ENCODE measurements around the gene ZFP64. TPM values are rescaled to one million over a fixed set of nuclear protein-coding genes. Genes with fewer than 3 reads are reported as not detected.

ZFP64 gene
- total RNA-seq, 1 experiment from 2014 or later: 33.5 TPM

GRCh38 chr20:52236292-52236691 is 44.7 kb upstream of the ZFP64 start:
- Histone ChIP-seq H3K27ac (ENCODE audit: low read depth, low read length, poor library complexity, severe bottlenecking) (no peak overlapping the region), H3K36me3 (ENCODE audit: insufficient read depth, low read length, poor library complexity, severe bottlenecking) (no peaks in the 10 kb centered on the region), H3K9me3 (ENCODE audit: low read depth, low read length, poor library complexity, severe bottlenecking) (no peaks in the 10 kb centered on the region), H3K4me1 (ENCODE audit: insufficient read depth, low read length, poor library complexity, severe bottlenecking) (peaks cover 3% of the 10 kb centered on the region), H3K27me3 (replicated peaks; ENCODE audit: insufficient read depth, low read depth, low read length, poor library complexity) (no peaks in the 10 kb centered on the region), H3K4me3 (ENCODE audit: low read depth, low read length, poor library complexity, severe bottlenecking) (no peak overlapping the region)
- BruUV-seq (replicated peaks): no TSS peak
- TF ChIP-seq EZH2 (IDR thresholded peaks at IDR 0.05; ENCODE audit: borderline replicate concordance, low read depth, low read length, poor library complexity, severe bottlenecking): no peak
- intact Hi-C loops (cut with micrococcal nuclease; ENCODE audit: unreplicated experiment): no loop called here
- DNase-seq (ENCODE audit: low spot score): no peak
- CTCF ChIA-PET: no interaction called here
- POLR2A ChIA-PET (ENCODE audit: low non-redundant PET): no interaction called here

DNA sequence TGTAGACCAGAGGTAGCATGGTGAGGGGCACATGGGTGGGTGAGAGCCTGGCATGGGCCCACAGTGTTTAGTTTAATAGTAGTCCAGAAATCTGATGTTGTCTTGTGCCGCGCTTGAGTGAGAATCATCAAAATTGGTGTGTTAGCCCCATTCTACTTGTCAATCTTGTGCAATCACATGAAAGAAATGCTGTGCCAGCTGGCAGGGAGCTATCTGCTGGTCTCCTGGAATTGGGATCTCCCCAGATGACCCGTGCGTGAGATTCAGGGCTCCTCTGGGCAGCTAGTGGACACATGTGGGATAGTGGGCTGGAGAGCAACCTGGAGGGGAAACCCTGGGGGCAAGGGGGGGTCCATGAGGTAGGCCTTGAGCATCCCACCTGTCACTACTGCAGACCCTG is 43.5 kb upstream of the ZFP64 start:
- CTCF ChIA-PET: no interaction called here
- H3K4me3 ChIP-seq (ENCODE audit: low read depth, low read length, poor library complexity, severe bottlenecking): no peak overlapping the region
- no peaks in the 10 kb centered on the region for H3K27me3 ChIP-seq (replicated peaks; ENCODE audit: insufficient read depth, low read depth, low read length, poor library complexity)
- no TSS peak for BruUV-seq (replicated peaks)
- no peak for TF ChIP-seq EZH2 (IDR thresholded peaks at IDR 0.05; ENCODE audit: borderline replicate concordance, low read depth, low read length, poor library complexity, severe bottlenecking)
- no peak for TF ChIP-seq CTCF (conservative IDR thresholded peaks at IDR 0.05; ENCODE audit: low read depth, low read length)
- intact Hi-C loops (cut with micrococcal nuclease; ENCODE audit: unreplicated experiment): no loop called here
- no peaks in the 10 kb centered on the region for H3K36me3 ChIP-seq (ENCODE audit: insufficient read depth, low read length, poor library complexity, severe bottlenecking)
- H3K9me3 ChIP-seq (ENCODE audit: low read depth, low read length, poor library complexity, severe bottlenecking): no peaks in the 10 kb centered on the region
- POLR2A ChIA-PET (ENCODE audit: low non-redundant PET): no interaction called here
- peaks cover 12% of the 10 kb centered on the region for H3K4me1 ChIP-seq (ENCODE audit: insufficient read depth, low read length, poor library complexity, severe bottlenecking)
- DNase-seq (ENCODE audit: low spot score): no peak
- no peak overlapping the region for H3K27ac ChIP-seq (ENCODE audit: low read depth, low read length, poor library complexity, severe bottlenecking)

DNA sequence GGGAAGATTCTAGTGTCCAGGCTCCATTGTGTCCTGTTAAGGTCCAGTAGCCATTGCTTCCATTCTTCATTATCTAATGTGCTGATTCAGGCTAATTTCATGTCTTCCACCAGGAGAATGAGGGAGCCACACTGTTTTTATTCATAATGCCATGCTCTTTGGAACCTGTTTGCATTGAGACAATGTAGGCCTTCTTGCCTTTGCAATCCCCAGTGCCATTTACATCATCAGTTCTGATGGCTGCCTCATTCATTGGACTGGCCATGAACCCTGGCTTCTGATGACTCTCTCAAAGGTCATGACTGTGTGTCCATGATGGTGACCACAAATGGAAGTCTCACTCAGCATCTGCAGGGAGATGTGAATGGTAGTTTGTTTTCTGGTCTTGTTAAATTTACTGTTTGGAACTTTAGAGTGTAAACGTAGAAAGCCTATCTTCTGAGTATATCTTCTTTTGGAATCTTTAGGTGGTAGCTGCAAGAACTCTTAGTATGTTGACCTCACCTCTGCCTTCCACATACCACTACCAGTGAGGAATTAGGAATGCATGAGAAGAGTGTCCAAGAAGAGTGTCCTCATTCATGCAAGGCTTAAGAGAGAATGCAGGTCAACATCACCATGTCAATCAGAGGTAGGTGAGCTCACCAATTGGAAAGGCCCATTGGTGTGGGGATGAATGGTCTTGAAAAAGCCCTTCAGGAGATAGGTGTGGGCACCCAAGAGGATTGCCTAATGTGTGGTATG is 42.9 kb upstream of the ZFP64 start:
- ChIA-PET POLR2A (ENCODE audit: low non-redundant PET) (interaction anchor here (0.7 kb wide), 1 partner anchor 1207 kb away, joined by 4 read pairs; no protein-coding TSS in a partner anchor), CTCF (no interaction called here)
- H3K4me1 ChIP-seq (ENCODE audit: insufficient read depth, low read length, poor library complexity, severe bottlenecking): peaks cover 17% of the 10 kb centered on the region
- no peaks in the 10 kb centered on the region for H3K36me3 ChIP-seq (ENCODE audit: insufficient read depth, low read length, poor library complexity, severe bottlenecking)
- no peaks in the 10 kb centered on the region for H3K9me3 ChIP-seq (ENCODE audit: low read depth, low read length, poor library complexity, severe bottlenecking)
- DNase-seq (ENCODE audit: low spot score): no peak
- H3K4me3 ChIP-seq (ENCODE audit: low read depth, low read length, poor library complexity, severe bottlenecking): no peak overlapping the region
- no TSS peak for BruUV-seq (replicated peaks)
- no peak for TF ChIP-seq CTCF (conservative IDR thresholded peaks at IDR 0.05; ENCODE audit: low read depth, low read length)
- no peak for TF ChIP-seq EZH2 (IDR thresholded peaks at IDR 0.05; ENCODE audit: borderline replicate concordance, low read depth, low read length, poor library complexity, severe bottlenecking)
- no peaks in the 10 kb centered on the region for H3K27me3 ChIP-seq (replicated peaks; ENCODE audit: insufficient read depth, low read depth, low read length, poor library complexity)
- no peak overlapping the region for H3K27ac ChIP-seq (ENCODE audit: low read depth, low read length, poor library complexity, severe bottlenecking)
- intact Hi-C loops (cut with micrococcal nuclease; ENCODE audit: unreplicated experiment): no loop called here
